Activated CD4-positive, CD25-positive, alpha-beta regulatory T cell treated with anti-CD3 and anti-CD28 coated beads, Interleukin-2, amount 50 U/mL, for 24 hours (primary cell): ENCODE measurements around the gene ZNF143.
"Not testable (repeated sequence)": the region's sequence is repeated elsewhere in the genome, so short reads cannot be mapped to it uniquely, and the experiment has no call there.

Source experiments
- ATAC-seq, 2 donors: fragments of 150-1000 bp; cut with Tn5 transposase; one replicate each; pipeline ENCODE4 v1.10.0; 2021; ENCODE audit warnings: mild to moderate bottlenecking in 1 of 2, moderate library complexity in 1 of 2

ZNF143 gene

DNA sequence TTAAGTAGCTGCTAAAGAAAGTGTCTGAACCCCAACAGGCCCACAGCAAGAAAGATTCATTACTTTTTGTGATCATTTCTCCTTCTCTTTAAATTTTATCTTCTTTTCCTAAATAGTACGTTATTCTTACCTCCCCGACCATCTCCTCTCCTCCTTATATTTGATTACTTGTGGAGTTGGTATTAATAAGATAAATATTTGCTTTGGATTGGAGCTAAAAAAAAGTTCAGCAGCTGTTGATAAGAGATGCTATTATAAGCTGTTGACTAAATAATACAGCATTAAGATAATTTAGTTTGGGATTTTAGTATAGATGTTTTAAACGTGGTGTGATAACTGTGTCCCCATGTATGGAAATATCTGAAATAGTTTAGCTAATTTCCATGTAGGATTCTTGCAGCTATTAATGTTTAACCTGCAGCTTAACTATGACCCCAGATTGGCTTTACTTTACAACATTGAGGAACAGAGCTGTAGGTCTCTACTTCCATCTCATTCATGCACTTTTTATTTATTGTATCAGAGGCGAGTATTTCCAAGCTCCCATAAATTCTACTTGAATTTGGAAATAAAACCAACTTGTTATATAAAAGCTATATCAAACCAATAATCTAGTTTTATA, 37.8 kb downstream of the ZNF143 start:
- no peak for ATAC-seq

DNA sequence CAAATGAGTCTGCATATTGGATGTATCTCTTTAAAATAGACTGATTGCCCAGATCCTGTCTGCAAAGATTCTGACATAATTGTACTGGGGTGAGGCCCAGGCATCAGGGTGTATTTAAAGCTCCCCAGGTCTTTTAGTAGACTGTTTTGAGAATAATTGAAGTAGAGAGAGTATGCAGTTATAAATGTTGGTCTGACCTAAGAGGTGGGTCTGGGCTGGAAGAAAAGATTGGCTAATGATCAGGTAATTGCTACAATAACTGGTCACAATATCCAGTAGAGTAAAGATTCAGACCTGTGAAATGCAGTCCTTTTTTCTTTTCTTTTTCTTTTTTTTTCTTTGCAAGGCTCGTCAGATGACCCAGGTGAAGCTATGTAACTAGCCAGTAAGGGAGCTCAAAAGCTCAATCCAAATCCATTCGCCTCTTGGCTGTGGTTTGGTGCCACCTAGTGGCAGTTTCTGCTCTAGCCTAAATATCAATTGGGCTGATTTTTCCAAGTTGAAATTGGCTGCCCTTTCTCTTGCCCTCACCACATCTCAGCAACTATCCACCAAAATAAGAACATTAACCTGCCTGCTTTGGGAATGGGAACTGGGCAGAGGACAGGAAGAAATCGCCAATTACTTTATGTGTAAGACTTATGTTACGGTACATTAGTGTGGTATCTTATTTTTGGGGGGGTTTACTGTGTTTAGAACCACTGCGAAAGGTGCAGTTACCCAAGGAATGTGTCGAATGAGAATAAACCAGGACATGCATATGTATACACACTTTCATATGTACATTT, 45.9 kb downstream of the ZNF143 start:
- ATAC-seq: peak; percentile 53 to 75

DNA sequence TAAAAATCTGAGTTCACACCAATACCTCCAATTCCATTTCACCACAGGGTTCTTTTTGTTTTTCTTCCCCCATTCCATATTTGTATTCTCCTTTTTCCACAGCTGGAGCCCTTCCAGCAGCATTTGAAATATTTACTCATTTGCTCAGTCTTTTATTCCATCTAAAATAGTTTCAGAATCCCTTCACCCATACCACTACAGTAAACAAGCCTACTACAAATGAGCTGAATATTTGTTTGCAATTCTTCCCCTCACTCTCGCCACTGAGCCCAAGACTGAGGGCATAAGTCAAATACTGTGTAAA, 46.4 kb downstream of the ZNF143 start:
- ATAC-seq: no peak

DNA sequence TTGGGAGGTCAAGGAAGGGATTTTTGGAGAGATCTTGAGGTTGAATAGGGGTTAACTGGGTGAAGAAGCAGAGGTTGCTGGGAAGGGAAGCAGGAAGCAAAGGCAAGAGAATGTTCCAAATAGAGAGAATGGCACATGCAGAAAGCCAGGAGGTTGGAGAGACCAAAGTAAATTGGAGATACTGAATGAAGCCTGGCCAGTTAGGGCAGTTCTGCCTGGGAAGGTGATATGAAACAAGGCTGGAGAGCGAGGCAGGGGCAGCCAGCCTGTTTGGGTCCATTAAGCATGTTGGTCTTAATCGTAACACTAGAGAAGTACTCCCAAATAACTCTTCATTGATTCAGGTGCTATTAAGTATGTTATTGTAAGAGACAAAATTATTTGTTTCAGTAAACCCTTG, 48.2 kb downstream of the ZNF143 start:
- no peak for ATAC-seq

DNA sequence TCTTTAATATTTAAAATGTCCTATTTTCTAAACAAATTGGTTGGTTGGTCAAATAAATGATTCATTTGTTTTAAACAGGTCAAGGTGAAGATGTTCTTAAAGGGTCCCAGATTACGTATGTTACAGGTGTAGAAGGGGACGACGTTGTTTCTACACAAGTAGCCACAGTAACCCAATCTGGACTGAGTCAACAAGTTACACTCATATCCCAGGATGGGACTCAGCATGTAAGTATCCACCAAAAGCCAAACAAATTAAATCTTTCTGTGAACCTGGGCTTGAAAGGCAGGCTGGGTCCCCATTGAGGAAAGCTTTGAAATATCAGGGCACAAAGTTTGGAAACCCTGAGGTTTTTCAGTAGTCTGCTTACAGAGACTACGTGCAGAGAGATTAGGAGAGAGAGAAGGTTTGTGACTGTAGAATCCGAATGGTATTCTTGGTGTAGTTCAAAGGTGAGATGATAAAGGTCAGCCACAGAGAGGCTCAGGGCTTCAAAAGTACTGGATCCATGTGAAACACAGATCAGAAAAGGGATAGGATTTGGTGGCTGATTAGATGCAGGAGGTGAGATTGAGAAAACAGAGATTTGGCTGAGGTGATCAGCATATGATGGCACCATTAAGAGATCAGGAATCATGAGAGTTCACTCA, 51.7 kb downstream of the ZNF143 start:
- ATAC-seq: no peak

DNA sequence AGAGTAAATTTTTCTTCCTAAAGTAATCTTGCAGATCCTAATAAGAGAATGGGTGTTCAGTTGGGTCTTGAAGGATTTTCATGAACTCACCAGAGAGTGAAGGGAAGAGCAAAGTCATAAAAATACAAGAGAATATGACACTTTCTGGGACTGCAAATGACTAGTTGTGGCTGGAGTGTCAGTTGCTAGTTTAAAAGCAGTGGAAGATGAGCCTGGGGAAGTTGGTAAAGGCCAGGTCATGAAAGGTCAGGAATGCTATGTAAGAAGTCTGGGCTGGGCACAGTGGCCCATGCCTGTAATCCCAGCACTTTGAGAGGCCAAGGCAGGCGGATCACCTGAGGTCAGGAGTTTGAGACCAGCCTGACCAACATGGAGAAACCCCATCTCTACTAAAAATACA, 53.8 kb downstream of the ZNF143 start:
- not testable (repeated sequence) for ATAC-seq

DNA sequence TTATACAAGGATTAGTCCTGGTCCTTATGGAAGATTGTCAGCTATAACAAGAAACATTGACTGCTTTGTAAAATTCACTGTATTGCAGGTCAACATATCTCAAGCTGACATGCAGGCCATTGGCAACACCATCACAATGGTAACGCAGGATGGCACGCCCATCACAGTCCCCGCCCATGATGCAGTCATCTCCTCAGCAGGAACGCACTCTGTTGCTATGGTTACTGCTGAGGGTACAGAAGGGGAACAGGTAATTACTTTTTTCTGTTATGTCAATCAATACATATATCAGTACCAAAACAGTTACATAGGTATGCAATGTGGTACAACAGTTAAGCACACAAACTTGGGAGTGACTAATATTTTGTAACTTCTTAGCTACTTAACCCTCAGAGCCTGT, 55.3 kb downstream of the ZNF143 start:
- peak in 1 of 2 donors; percentile 46 for ATAC-seq

DNA sequence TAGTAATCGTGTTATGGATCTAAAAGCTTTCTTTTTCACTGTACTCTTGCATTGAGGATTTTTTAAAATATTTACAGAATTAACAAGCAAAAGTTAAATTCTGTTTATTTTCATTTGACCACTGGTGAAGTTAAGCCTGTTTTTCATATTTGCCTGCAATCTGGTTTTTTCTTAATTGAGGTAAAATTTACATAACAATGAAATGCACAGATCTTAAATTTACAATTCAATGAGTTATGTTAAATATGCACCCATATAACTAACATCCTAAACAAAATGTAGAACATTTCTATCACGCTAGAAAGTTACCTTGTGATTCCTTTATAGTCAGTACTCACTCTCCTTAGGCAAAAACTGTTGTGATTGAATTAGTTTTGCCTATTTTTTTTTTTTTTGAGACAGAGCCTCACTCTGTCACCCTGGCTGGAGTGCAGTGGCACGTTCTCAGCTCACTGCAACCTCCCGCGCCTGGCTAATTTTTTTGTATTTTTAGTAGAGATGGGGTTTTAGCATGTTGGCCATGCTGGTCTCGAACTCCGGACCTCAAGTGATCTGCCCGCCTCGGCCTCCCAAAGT, 58.1 kb downstream of the ZNF143 start:
- ATAC-seq: no peak

DNA sequence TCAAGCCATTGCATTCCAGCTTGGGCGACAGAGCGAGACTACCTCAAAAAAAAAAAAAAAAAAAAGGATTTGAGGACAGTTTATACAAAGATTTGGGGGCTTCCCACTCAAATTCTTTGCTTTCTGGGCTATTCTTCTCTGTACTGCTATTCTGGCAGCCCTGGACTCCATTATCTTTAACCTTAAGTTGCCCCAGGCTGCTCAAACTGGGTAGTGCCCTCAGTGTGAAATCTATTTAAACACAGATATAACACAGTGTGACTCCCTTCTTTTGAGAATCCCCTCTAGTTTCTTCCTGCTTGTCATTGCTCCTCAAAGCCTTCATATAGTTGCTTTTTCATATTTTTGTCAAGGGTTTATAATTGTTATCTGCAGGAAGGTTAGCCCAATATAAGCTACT, 63.2 kb downstream of the ZNF143 start:
- ATAC-seq: no peak

DNA sequence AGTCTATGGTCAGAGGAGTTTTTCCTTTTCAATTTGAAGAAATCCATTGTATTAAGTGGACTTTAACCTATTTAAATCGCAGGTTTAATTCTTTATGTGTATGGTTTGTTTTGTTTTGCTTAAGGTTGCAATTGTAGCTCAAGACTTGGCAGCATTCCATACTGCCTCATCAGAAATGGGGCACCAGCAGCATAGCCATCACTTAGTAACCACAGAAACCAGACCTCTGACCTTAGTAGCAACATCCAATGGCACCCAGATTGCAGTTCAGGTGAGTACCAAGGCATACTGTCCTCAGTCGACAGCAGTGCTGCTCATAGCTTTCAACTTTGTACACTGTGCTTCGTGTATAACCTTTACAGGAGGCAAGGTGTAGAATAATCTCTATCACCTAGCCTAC, 64.3 kb downstream of the ZNF143 start:
- ATAC-seq: no peak

DNA sequence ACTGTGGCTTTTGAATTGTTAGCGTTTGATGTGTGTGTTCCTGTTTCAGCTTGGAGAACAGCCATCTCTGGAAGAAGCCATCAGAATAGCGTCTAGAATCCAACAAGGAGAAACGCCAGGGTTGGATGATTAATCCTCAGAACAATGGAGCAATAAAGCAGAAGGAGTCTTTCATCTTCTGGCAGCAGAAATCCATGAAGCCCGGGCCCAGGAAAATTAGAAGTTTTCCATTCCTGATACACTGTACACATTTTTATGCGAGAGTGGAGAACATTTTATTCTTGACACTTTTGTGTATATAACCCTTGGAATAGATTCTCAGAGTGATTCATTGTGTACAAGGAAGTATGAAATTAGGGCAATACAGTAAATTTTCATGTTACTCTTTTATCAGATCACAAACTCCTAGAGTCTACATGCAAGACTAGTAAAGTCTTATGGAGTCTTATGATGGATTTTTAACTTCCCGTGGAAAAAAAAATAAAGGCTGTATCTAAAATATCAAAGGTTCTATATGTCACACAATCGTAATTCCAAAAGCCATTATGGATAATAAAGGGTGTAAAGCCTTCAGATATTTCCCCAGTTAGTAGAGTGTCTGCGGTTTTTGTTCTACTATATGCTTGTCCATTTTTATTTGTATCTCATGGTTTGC, 66.8 kb downstream of the ZNF143 start:
- ATAC-seq: no peak

DNA sequence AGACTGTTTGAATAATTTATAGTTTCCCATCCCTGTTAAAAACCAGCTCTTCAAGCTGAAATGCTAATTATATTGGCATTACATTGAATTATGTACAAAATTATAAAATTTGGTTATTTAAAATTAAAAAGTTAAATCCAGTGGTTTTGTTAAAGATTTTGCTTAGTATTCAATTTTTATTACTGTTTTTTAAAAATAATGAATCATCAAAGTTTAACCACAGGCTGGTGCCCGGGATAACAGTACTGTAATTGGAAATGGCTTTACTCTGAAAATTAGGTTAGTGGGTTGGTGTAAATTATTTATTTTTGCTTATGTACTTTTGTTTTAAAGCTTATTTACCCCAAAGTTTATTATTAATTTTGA, 67.3 kb downstream of the ZNF143 start:
- no peak for ATAC-seq

DNA sequence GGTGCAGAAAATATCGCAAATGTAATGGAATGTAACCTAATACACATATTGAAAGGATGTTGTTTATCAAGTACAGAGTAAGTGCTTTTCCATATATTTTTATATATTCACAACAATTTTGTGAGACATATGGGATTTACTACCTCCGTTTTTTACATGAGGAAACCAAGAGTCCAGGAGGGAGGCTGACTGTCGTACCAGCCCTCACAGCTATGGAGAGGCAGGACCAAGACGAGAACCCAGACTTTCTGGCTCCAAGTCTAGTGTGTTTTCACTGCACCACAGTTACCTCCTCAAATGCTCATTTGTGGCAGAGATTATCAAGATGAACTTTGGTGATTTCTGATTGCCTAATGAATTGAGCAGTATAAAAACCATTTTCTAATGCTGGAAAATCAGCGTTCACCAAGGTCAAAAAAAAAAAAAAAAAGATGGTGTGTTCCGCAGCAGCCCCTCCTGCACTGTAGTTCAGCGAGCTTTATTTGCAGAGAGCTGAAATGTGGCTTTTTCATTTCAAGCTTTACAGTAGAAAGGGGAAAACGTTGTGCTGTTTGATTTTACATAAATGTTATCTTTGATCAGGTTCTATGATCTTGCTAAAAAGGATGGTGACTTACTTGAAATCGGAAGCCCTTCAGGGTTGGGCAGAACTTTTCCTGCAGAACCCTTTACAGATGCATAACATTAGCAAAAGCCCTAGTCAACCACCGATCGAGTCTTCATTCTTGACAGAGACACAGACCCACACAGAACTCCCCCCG, 67.9 kb downstream of the ZNF143 start:
- no peak for ATAC-seq

DNA sequence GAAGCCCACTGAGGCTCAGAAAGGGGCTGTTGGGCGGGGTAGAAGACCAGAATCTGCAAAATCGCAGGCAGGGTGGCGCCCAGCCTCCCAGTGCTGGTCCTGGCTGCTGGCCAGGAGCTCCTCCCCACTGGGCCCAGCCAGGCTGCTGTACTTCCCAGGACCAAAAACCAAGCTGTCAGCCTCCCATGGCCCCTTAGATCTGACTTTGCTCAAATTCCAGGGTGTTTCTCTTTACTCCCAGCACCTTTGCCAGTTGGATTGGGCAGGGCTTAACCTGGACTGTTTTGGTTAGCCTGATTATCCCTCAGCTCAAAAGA, 68.5 kb downstream of the ZNF143 start:
- ATAC-seq: no peak

DNA sequence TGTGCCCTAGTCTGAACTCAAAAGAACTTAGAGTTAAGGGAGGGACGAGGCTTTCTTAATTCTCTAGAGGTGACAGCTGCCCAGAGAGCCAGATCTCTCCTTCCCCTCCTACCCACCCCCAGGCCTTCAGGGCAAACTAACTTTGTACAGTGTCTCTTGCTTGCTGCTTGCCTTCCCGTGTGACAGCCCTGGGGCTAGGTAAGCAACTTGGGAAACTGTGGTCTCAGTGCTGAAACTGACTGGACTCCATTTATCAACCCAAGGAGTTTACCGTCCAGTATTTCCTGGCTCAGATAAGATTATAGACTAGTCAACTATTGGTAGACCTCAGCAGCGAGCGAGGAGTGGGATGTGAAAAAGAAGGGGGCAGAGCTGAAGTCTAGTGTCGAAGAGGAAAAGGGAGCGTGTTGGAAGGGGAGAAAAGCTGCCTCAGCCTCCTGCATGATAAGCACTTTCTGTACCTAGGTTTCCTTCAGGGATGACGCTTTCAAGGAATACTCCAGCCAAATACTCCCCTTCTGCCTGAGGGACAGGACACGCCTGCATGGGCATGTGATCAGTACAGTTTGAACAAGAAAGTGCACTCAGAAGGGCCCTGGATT, 69.3 kb downstream of the ZNF143 start:
- no peak for ATAC-seq

DNA sequence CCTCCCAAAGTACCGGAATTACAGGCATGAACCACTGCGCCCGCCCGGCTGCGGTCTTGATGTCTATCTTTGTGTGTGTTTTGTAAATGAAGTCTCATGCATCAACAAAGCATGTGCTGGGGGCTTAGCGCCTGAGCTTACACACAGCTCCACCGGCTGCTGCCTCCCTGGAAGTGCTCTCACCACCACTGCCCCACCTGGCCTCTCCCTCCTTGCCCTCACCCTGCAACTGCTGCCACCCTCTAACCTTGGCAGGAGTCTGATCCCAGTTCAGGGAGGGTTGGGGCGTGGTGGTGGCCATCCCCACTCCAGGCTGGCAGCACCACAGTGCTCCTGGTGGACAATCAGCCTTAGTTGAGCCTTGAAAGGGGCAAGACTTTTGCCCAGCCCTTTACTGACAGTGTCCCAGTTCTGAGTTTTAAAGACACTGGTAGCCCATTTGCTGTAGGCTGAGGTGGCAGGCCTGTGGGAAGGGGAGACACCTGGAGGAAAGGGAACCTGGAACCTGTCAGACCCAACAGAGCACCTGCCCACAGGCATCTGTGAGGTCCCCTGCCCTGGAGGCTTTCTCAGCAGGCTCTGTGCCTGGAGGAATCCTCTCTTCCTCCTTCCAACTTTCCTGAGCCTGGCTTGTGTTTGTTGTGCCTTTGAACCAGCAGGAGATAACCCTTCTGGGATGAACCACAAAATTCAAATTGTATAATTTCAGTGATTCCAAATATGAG, 70.3 kb downstream of the ZNF143 start:
- ATAC-seq: no peak

DNA sequence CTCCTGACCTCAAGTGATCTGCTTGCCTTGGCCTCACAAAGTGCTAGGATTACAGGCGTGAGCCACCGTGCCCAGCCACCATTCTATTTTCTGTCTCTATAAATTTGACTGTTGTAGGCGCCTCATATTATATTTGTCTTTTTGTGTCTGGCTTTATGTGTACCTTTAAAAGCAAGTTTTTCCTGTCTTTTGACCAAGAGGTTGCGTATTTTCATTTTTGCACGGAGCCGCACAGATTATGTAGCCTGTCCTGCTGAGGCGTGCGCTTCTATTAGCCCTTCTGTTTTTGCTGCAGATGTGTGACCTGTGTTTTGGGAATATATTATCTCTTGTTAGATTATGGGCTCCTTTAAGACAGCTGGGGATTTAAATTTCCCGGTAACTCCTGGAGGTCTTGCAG, 72.2 kb downstream of the ZNF143 start:
- ATAC-seq: no peak

DNA sequence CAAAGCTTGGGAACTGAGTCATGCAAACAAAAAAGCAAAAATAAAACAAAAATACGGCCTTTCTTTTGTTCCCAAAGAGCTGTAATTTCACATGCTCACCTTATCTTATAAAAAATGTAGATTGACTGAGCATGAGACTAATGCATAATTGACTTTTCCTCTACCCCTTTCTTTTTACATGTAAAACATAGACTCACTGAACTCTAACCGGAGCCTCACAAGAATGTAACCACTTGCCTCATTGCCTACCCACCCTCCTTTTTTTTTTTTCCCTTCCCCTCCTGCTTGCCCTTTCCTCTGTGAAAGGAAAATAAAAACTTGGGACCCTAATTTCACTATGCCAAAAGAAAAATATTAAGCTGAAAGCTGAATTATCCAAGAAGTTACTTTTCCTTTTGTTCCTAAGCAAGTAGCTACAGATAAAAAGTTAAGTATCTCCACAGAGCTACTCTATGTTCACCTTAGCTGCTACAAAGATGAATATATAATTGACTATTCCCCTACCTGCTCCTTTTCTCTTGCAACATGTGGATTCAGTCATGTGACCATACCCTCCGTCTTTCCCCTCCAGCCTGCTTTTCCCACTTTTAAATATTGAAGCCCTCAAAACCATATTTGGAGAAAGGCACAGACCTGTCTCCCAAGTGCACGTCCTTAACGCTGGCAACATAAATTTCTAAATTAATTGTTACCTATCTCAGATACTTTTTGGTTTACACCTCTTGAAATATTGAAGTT, 73.1 kb downstream of the ZNF143 start:
- no peak for ATAC-seq

DNA sequence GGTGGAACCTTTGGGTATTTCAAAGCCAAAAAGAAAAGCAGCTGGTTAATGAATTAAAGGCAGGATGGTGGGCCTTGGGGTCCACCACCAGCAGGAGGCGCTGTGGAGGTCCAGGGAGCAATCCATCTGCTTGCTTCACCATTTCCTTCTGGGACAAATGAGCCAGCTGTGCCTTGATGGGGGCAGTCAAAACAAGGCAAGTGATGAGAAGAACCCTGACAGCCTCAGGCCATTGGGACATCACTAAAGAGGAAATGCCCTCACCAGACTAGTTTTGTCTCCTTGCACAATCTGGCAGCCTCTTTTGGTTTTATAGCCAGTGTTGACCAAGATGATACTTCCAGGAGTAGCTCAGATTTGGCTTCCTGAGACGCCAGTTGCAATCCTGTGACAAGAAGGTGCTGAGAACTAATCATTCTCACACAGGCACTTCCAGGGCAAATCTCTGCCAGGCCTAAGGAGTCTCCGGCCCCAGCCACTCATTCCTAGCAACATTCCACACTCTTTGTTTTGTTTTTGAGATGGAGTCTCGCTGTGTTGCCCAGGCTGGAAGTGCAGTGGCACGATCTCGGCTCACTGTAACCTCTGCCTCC, 74.5 kb downstream of the ZNF143 start:
- ATAC-seq: peak; percentile 44 to 66

DNA sequence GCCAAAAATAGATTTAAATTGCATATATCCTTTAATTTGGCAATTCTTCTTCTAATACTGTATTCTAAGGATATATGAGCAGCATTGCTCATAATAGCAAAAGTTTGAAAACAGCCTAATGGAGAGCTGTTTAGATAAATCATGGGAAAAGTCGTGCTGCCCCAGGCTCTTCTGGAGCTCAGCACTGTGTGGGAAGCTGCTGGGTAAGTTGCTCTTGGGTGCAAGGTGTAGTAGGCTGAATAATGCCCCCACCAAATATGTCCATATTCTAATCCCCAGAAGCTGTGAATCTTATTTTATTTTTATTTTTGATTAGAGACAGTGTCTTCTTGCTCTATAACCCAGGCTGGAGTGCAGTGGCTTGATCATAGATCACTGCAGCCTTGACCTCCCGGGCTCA, 77.7 kb downstream of the ZNF143 start:
- no peak for ATAC-seq

DNA sequence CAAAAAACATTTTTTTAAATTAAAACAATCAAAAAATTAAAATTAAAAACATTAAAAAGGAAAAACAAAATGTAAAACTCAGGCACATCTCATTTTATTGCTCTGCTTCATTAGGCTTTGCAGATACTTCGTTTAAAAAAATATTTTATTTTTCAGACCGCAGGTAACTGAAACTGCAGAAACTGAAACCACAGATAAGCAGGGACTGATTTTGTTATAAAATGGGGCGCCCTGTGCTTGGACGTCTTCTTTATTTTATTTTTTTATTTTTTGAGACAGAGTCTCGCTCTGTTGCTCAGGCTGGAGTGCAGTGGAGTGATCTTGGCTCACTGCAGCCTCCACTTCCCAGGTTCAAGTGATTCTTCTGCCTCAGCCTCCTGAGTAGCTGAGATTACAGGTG, 88.4 kb downstream of the ZNF143 start:
- ATAC-seq: not testable (repeated sequence)
